Measurements from ENCODE around the gene KRTAP4-11. TPM values are rescaled to one million over a fixed set of nuclear protein-coding genes. Genes with fewer than 3 reads are reported as not detected.

Gene KRTAP4-11
- total RNA-seq, 1 donor from 2014 or later, result not detected

GRCh38 chr17:41082626-41083025 lies 35.5 kb downstream of the KRTAP4-11 start:
- DNase-seq (ENCODE audit: low read depth), result no peak
- H3K27me3 ChIP-seq (ENCODE audit: control insufficient read depth, insufficient read depth, low read length), result no peaks in the 10 kb centered on the region
- H3K4me3 ChIP-seq (ENCODE audit: low read depth, low read length), result no peak overlapping the region
- no peak for TF ChIP-seq CTCF (IDR thresholded peaks at IDR 0.05; ENCODE audit: insufficient read depth, low read length, poor library complexity, severe bottlenecking)
- no peaks in the 10 kb centered on the region for H3K36me3 ChIP-seq (ENCODE audit: control insufficient read depth, insufficient read depth, low read length)

GRCh38 chr17:41076788-41077187 lies 41.4 kb downstream of the KRTAP4-11 start:
- H3K27me3 ChIP-seq (ENCODE audit: control insufficient read depth, insufficient read depth, low read length), result no peaks in the 10 kb centered on the region
- no peak overlapping the region for H3K4me3 ChIP-seq (ENCODE audit: low read depth, low read length)
- no peak for DNase-seq (ENCODE audit: low read depth)
- TF ChIP-seq CTCF (IDR thresholded peaks at IDR 0.05; ENCODE audit: insufficient read depth, low read length, poor library complexity, severe bottlenecking), result no peak
- no peaks in the 10 kb centered on the region for H3K36me3 ChIP-seq (ENCODE audit: control insufficient read depth, insufficient read depth, low read length)

DNA sequence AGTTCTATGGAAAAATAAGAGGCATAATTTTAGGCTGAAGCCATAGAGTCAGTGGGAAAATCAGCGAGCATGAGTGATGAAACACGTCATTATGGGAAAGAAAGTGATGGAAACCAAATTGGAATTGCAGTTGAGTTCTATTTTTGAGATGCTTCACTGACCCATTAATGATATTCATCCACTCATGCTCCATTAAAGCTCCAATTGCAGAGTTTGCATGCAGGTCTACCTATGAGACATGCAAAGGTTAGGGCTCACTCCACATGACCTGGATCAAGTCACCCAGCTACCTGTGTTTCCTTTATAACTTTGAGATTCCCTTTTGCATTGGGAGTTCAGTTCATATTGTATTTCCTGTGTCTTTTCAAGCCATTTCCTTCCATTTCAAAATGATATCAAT lies 44.5 kb downstream of the KRTAP4-11 start:
- no peak overlapping the region for H3K4me3 ChIP-seq (ENCODE audit: low read depth, low read length)
- no peaks in the 10 kb centered on the region for H3K36me3 ChIP-seq (ENCODE audit: control insufficient read depth, insufficient read depth, low read length)
- no peak for TF ChIP-seq CTCF (IDR thresholded peaks at IDR 0.05; ENCODE audit: insufficient read depth, low read length, poor library complexity, severe bottlenecking)
- H3K27me3 ChIP-seq (ENCODE audit: control insufficient read depth, insufficient read depth, low read length), result no peaks in the 10 kb centered on the region
- no peak for DNase-seq (ENCODE audit: low read depth)

GRCh38 chr17:41071606-41072360 lies 46.4 kb downstream of the KRTAP4-11 start:
- DNase-seq (ENCODE audit: low read depth), result no peak
- no peaks in the 10 kb centered on the region for H3K36me3 ChIP-seq (ENCODE audit: control insufficient read depth, insufficient read depth, low read length)
- H3K27me3 ChIP-seq (ENCODE audit: control insufficient read depth, insufficient read depth, low read length), result no peaks in the 10 kb centered on the region
- no peak overlapping the region for H3K4me3 ChIP-seq (ENCODE audit: low read depth, low read length)
- TF ChIP-seq CTCF (IDR thresholded peaks at IDR 0.05; ENCODE audit: insufficient read depth, low read length, poor library complexity, severe bottlenecking), result no peak

DNA sequence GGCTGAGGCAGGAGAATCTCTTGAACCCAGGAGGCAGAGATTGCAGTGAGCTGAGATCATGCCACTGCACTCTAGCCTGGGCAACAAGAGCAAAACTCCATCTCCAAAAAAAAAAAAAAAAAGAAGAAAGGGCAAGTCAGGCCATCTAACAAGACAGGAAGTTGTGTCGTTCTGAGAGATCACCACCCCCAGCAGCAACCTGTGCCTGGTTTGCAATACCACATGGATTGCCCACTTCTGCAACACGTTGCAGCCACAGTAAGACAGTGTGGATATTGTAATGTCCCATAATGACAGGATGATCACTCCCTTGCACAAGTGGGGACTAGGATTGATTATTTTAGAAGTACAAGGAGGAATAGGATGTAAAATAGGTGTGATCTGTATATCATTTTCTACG lies 49.1 kb downstream of the KRTAP4-11 start:
- H3K27me3 ChIP-seq (ENCODE audit: control insufficient read depth, insufficient read depth, low read length), result no peaks in the 10 kb centered on the region
- no peak for TF ChIP-seq CTCF (IDR thresholded peaks at IDR 0.05; ENCODE audit: insufficient read depth, low read length, poor library complexity, severe bottlenecking)
- H3K36me3 ChIP-seq (ENCODE audit: control insufficient read depth, insufficient read depth, low read length), result no peaks in the 10 kb centered on the region
- no peak for DNase-seq (ENCODE audit: low read depth)
- no peak overlapping the region for H3K4me3 ChIP-seq (ENCODE audit: low read depth, low read length)

GRCh38 chr17:41067281-41067680 lies 50.9 kb downstream of the KRTAP4-11 start:
- no peak for TF ChIP-seq CTCF (IDR thresholded peaks at IDR 0.05; ENCODE audit: insufficient read depth, low read length, poor library complexity, severe bottlenecking)
- Histone ChIP-seq H3K27me3 (ENCODE audit: control insufficient read depth, insufficient read depth, low read length) (no peaks in the 10 kb centered on the region), H3K36me3 (ENCODE audit: control insufficient read depth, insufficient read depth, low read length) (no peaks in the 10 kb centered on the region), H3K4me3 (ENCODE audit: low read depth, low read length) (no peak overlapping the region)
- no peak for DNase-seq (ENCODE audit: low read depth)
